ENCODE measurements around the gene SUCLG1.
"Not testable (repeated sequence)": the region's sequence is repeated elsewhere in the genome, so short reads cannot be mapped to it uniquely, and the experiment has no call there.

SUCLG1 gene

GRCh38 chr2:84472856-84473565 is 13.9 kb upstream of the SUCLG1 start:
- in situ Hi-C loops (cut with MboI; ENCODE audit: low sequenced_read_pairs): no loop called here

GRCh38 chr2:84472423-84472822 is 13.3 kb upstream of the SUCLG1 start:
- in situ Hi-C loops (cut with MboI; ENCODE audit: low sequenced_read_pairs): not testable (repeated sequence)

- in situ Hi-C loops (cut with MboI; ENCODE audit: low sequenced_read_pairs): no loop called here
Observed at GRCh38 chr2:84467389-84467788, 8.3 kb upstream of the SUCLG1 start.

- in situ Hi-C loops (cut with MboI; ENCODE audit: low sequenced_read_pairs): no loop called here
Observed at GRCh38 chr2:84461310-84461709, 2.2 kb upstream of the SUCLG1 start.

GRCh38 chr2:84460670-84461069 is 1.6 kb upstream of the SUCLG1 start:
- in situ Hi-C loops (cut with MboI; ENCODE audit: low sequenced_read_pairs): no loop called here

- in situ Hi-C loops (cut with MboI; ENCODE audit: low sequenced_read_pairs): no loop called here
Observed at GRCh38 chr2:84459944-84460429, 907 bp upstream of the SUCLG1 start.

GRCh38 chr2:84458551-84459017 is 496 bp downstream of the SUCLG1 start:
- in situ Hi-C loops (cut with MboI; ENCODE audit: low sequenced_read_pairs): no loop called here

GRCh38 chr2:84457686-84458085 is 1.4 kb downstream of the SUCLG1 start:
- in situ Hi-C loops (cut with MboI; ENCODE audit: low sequenced_read_pairs): no loop called here

- in situ Hi-C loops (cut with MboI; ENCODE audit: low sequenced_read_pairs): no loop called here
Observed at GRCh38 chr2:84456156-84456555, 2.9 kb downstream of the SUCLG1 start.

GRCh38 chr2:84454581-84454980 is 4.5 kb downstream of the SUCLG1 start:
- in situ Hi-C loops (cut with MboI; ENCODE audit: low sequenced_read_pairs): no loop called here

- in situ Hi-C loops (cut with MboI; ENCODE audit: low sequenced_read_pairs): no loop called here
Observed at GRCh38 chr2:84452624-84453023, 6.5 kb downstream of the SUCLG1 start.

GRCh38 chr2:84451579-84451978 is 7.5 kb downstream of the SUCLG1 start:
- in situ Hi-C loops (cut with MboI; ENCODE audit: low sequenced_read_pairs): no loop called here

- in situ Hi-C loops (cut with MboI; ENCODE audit: low sequenced_read_pairs): no loop called here
Observed at GRCh38 chr2:84450288-84451227, 8.5 kb downstream of the SUCLG1 start.

GRCh38 chr2:84449711-84450110 is 9.4 kb downstream of the SUCLG1 start:
- in situ Hi-C loops (cut with MboI; ENCODE audit: low sequenced_read_pairs): no loop called here

- in situ Hi-C loops (cut with MboI; ENCODE audit: low sequenced_read_pairs): no loop called here
Observed at GRCh38 chr2:84449055-84449454, 10.0 kb downstream of the SUCLG1 start.

GRCh38 chr2:84443477-84443876 is 15.6 kb downstream of the SUCLG1 start:
- in situ Hi-C loops (cut with MboI; ENCODE audit: low sequenced_read_pairs): no loop called here

- in situ Hi-C loops (cut with MboI; ENCODE audit: low sequenced_read_pairs): no loop called here
Observed at GRCh38 chr2:84442888-84443287, 16.2 kb downstream of the SUCLG1 start.

GRCh38 chr2:84441505-84441904 is 17.6 kb downstream of the SUCLG1 start:
- in situ Hi-C loops (cut with MboI; ENCODE audit: low sequenced_read_pairs): no loop called here

GRCh38 chr2:84441036-84441435 is 18.0 kb downstream of the SUCLG1 start:
- in situ Hi-C loops (cut with MboI; ENCODE audit: low sequenced_read_pairs): no loop called here

GRCh38 chr2:84435345-84436025 is 23.6 kb downstream of the SUCLG1 start:
- in situ Hi-C loops (cut with MboI; ENCODE audit: low sequenced_read_pairs): no loop called here

- in situ Hi-C loops (cut with MboI; ENCODE audit: low sequenced_read_pairs): no loop called here
Observed at GRCh38 chr2:84429328-84429727, 29.8 kb downstream of the SUCLG1 start.
